Subcutaneous abdominal adipose tissue (tissue), 5 donors: ENCODE measurements around the gene PPP1R15A.

Source experiments
- H3K27ac ChIP-seq: one replicate; pipeline ENCODE4 v1.7.0; 2013; ENCODE audit warnings: low read depth, mild to moderate bottlenecking, inconsistent platforms, low read length, moderate library complexity
- H3K27me3 ChIP-seq, 5 donors: one replicate each; pipeline ENCODE4 v1.7.0; 2013; ENCODE audit warnings: low read length in 5 of 5, inconsistent platforms in 1 of 5; ENCODE audit not compliant: control insufficient read depth in 5 of 5, insufficient read depth in 4 of 5
- H3K36me3 ChIP-seq, 5 donors: one replicate each; pipeline ENCODE4 v1.7.0; 2013; ENCODE audit warnings: low read length in 5 of 5; ENCODE audit not compliant: control insufficient read depth in 5 of 5, insufficient read depth in 5 of 5
- H3K4me1 ChIP-seq, 5 donors: one replicate each; pipeline ENCODE4 v1.7.0; 2013; ENCODE audit warnings: low read length in 5 of 5, mild to moderate bottlenecking in 3 of 5, moderate library complexity in 1 of 5; ENCODE audit not compliant: control insufficient read depth in 5 of 5, insufficient read depth in 5 of 5
- H3K4me3 ChIP-seq, 5 donors: one replicate each; pipeline ENCODE4 v1.7.0; 2013; ENCODE audit warnings: low read length in 5 of 5, low read depth in 1 of 5
- H3K9ac ChIP-seq, 5 donors: one replicate each; pipeline ENCODE4 v1.7.0; 2013; ENCODE audit warnings: low read length in 5 of 5, mild to moderate bottlenecking in 4 of 5, moderate library complexity in 3 of 5
- H3K9me3 ChIP-seq, 5 donors: one replicate each; pipeline ENCODE4 v1.7.0; 2013; ENCODE audit warnings: low read length in 5 of 5; ENCODE audit not compliant: control insufficient read depth in 5 of 5
- donor health status: healthy.
- donor health status: healthy.
- donor health status: healthy.
- donor health status: healthy.
- donor health status: healthy.

Gene PPP1R15A

DNA sequence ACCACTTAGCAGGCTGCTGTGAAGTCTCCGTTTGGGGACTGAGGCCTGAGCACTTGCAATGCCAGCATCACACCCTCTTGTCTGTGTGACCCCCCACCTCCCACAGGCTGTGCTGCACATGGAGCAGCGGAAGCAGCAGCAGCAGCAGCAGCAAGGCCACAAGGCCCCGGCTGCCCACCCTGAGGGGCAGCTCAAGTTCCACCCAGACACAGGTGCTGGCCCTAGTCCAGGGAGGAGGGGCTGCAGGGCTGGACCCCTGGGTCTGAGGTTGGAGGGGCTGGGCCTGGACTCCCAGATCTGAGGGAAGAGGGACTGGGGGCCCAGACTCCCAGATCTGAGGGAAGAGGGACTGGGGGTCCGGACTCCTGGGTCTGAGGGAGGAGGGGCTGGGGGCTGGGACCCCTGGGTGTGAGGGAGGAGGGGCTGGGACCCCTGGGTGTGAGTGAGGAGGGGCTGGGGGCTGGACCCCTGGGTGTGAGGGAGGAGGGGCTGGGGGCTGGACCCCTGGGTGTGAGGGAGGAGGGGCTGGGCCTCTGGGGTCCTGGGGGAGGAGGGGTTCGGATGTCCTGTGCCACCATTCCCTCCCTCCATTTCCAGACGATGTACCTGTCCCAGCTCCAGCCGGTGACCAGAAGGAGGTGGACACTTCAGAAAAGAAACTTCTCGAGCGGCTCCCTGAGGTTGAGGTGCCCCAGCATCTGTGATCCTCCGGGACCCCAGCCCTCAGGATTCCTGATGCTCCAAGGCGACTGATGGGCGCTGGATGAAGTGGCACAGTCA is 49.7 kb downstream of the PPP1R15A start:
- no peak overlapping the region for H3K4me3 ChIP-seq
- no peak overlapping the region for H3K27ac ChIP-seq
- peaks cover 0 to 58% (median 47%) of the 10 kb centered on the region in 5 donors for H3K36me3 ChIP-seq
- H3K27me3 ChIP-seq, result no peaks in the 10 kb centered on the region
- no peak overlapping the region for H3K9ac ChIP-seq
- H3K4me1 ChIP-seq, result peaks cover 0 to 3% (median 0%) of the 10 kb centered on the region in 5 donors
- no peaks in the 10 kb centered on the region for H3K9me3 ChIP-seq

DNA sequence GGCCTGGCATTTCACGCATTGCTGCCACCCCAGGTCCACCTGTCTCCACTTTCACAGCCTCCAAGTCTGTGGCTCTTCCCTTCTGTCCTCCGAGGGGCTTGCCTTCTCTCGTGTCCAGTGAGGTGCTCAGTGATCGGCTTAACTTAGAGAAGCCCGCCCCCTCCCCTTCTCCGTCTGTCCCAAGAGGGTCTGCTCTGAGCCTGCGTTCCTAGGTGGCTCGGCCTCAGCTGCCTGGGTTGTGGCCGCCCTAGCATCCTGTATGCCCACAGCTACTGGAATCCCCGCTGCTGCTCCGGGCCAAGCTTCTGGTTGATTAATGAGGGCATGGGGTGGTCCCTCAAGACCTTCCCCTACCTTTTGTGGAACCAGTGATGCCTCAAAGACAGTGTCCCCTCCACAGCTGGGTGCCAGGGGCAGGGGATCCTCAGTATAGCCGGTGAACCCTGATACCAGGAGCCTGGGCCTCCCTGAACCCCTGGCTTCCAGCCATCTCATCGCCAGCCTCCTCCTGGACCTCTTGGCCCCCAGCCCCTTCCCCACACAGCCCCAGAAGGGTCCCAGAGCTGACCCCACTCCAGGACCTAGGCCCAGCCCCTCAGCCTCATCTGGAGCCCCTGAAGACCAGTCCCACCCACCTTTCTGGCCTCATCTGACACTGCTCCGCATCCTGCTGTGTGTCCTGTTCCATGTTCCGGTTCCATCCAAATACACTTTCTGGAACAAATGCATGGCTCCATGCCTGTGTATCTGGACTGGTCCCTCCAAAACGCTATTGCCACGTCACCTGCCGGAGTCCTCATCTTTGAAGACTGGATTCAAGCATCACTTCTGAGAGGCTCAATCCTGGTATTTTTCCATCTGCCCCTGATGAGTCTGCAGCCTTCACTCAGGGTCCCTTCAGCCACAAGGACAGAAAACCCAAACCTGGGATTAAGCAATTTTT is 50.6 kb downstream of the PPP1R15A start:
- no peaks in the 10 kb centered on the region for H3K27me3 ChIP-seq
- no peak overlapping the region for H3K4me3 ChIP-seq
- H3K4me1 ChIP-seq, result peaks cover 0 to 4% (median 0%) of the 10 kb centered on the region in 5 donors
- H3K27ac ChIP-seq, result no peak overlapping the region
- H3K36me3 ChIP-seq, result peaks cover 0 to 51% (median 45%) of the 10 kb centered on the region in 5 donors
- H3K9me3 ChIP-seq, result no peaks in the 10 kb centered on the region
- H3K9ac ChIP-seq, result no peak overlapping the region

DNA sequence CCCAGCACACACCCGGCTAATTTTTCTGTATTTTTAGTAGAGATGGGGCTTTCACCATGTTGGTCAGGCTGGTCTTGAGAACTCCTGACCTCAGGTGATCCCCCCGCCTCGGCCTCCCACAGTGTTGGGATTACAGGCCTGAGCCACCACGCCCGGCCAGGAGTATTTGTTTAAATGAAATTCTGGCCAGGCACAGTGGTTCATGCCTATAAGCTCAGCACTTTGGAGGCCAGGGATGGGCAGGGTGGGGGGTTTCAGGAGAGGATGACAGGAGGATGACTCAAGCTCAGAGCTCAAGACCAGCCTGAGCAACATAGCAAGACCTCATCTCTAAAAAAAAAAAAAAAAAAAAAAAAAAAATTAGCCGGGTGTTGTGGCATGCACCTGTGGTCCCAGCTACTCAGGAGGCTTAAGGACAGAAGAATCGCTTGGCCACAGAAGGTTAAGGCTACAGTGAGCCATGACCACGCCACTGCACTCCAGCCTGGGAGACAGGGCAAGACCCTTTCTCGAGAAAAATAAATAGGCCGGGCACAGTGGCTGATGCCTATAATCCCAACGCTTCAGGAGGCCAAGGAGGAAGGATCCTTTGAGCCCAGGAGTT is 53.1 kb downstream of the PPP1R15A start:
- H3K27me3 ChIP-seq, result no peaks in the 10 kb centered on the region
- peaks cover 0 to 29% (median 25%) of the 10 kb centered on the region in 5 donors for H3K36me3 ChIP-seq
- no peaks in the 10 kb centered on the region for H3K9me3 ChIP-seq
- H3K27ac ChIP-seq, result no peak overlapping the region
- H3K4me3 ChIP-seq, result no peak overlapping the region
- peaks cover 0 to 7% (median 0%) of the 10 kb centered on the region in 5 donors for H3K4me1 ChIP-seq
- no peak overlapping the region for H3K9ac ChIP-seq
